HG03045 (cell line): ENCODE results near the gene TMED6.
"Not testable (repeated sequence)": the region's sequence is repeated elsewhere in the genome, so short reads cannot be mapped to it uniquely, and the experiment has no call there.

ENCODE experiments used
- ATAC-seq: cut with Tn5 transposase; IDR thresholded peaks from one replicate; pipeline ENCODE4 v1.9.1; 2021; ENCODE audit warnings: mild to moderate bottlenecking, moderate library complexity; ENCODE audit not compliant: unreplicated experiment

The TMED6 gene

DNA sequence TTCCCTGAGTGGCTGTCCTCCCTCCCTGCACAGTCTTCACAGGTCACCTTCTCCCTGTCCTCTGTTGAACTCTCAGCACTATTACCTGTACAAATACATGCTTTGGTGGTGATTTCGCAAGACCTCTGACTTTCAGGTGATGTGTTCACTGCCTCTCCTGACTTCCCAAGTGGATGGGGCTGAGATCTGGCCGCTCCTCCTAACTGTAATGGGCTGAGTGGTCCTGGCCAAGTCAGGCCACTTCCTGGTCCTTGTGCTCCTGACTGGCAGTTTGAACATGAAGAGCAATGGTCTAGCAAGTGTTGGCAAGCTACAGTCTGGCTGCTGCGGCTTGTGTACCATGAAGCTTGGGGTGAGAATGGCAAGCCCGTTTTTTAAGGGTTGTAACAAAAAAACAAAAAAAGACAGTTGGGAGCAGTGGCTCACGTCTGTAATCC, 11.7 kb upstream of the TMED6 start:
- no peak for ATAC-seq

DNA sequence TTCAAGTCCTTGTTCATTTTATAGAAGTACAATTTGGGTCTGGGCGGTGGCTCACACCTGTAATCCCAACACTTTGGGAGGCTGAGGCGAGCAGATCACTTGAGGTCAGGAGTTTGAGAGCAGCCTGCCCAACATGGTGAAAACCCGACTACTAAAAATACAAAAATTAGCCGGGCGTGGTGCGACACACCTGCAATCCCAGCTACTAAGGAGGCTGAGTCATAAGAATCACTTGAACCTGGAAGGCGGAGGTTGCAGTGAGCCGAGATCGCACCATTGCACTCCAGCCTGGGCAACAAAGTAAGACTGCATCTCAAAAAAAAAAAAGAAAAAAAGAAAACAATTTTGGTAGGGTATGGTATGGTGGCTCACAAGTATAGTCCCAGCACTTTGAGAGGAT, 8.5 kb upstream of the TMED6 start:
- ATAC-seq = not testable (repeated sequence)

DNA sequence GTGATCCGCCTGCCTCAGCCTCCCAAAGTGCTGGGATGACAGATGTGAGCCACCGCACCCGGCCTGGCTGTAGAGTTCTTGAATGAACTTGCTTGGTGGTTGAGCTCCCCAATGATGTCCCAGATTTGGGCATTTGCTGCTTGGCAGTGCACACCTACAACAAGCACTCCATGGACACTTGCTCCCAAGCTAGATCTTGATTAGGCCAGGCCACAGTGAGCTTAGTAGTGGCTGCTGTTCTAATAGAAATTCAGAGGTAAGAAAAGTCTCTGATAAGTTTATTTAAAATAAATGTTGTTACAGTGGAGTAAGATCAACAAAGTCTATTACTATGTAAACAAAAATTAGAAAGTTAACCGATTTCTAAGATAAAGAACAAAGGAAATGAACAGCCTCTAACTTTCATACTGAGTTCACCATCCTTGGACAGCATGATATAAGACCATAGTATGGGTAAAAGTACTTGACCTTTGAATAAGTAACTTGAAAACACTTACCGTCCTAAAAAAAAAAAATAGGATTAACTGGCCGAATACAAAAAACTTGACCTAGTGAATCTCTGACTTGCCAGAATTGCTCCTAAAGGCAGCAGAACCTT, 951 bp downstream of the TMED6 start:
- no peak for ATAC-seq

DNA sequence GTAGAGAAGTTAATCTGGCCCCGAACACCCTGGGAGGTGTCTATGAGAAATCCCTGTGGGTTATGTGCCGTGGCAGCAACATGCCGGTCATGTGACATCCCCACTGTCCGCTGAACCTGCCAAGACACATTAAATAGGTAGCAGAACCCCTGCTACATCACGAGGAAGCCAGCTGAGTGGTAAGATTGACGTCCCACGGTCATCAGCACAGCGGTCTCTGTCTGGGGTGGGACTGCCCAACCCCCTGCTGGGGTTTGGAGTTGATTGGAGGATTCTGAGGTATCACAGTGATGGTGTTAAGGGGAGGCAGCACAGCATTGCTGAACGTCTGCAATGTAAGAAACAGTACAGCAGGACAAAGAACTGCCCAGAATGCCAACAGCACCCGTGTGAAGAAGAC, 2.0 kb downstream of the TMED6 start:
- ATAC-seq = no peak

DNA sequence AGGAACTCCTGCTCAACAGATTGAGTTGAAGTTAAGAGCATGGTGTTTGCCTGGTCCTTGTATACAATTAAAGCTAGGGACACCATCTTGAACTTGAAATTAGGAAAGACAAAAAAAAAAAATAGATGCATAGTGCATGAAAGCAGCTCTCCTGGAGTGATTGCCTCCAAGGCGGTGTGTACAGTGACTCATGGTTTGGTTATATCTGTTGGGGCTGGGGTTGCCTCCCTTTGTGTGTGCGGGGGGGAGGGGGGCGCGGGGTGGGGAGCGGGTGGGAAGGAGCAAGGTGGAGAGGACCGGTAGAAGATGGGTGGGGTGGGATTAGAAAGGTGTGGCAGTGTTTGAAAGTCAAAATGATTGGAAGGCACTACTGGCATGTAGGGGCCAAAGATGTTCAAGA, 3.4 kb downstream of the TMED6 start:
- no peak for ATAC-seq

DNA sequence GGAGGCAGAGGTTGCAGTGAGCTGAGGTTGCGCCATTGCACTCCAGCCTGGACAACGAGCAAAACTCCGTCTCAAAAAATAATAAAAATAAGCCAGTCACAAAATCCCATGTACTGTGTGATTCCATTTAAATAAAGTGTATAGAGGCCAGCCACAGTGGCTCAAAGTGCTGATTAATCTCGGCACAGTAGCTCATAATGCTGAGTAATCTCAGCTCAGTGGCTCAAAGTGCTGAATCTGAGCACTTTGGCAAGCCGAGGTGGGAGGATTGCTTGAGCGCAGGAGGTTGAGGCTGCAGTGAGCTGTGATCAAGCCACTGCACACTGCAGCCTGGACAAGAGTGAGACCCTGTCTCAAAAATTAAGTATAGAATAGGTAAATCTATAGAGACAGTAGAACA, 4.9 kb downstream of the TMED6 start:
- no peak for ATAC-seq

DNA sequence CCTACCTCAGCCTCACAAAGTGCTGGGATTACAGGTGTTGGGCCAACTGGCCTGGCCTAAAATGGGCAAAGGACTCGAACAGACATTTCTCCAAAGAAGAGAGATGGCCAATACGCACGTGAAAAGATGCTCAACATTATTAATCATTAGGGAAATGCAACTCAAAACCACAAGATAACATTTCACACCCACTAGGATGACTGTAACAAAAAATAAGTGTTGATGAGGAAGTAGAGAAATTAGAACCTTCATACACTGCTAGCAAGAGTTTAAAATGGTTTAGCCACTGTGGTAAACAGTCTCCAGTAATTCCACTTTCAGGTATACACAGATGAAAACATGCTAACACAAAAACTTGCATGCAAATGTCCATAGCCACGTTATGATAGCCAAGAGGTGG, 5.7 kb downstream of the TMED6 start:
- ATAC-seq = no peak

DNA sequence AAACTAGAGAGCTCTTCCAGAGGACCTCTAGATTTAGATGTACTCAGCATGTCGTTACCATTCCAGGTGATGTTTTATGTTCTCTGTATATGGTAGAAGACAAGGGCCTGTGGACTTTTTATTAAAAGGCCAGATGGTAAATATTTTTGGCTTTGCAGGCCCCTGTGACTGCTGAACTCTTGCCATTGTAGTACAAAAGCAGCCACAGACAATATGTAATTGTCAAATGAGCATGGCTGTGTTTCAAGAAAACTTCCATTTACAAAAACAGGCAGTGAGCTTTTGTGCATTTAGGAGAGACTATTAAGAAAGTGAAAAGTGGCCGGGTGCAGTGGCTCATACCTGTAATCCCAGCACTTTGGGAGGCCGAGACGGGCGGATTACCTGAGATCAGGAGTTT, 7.4 kb downstream of the TMED6 start:
- ATAC-seq = no peak

DNA sequence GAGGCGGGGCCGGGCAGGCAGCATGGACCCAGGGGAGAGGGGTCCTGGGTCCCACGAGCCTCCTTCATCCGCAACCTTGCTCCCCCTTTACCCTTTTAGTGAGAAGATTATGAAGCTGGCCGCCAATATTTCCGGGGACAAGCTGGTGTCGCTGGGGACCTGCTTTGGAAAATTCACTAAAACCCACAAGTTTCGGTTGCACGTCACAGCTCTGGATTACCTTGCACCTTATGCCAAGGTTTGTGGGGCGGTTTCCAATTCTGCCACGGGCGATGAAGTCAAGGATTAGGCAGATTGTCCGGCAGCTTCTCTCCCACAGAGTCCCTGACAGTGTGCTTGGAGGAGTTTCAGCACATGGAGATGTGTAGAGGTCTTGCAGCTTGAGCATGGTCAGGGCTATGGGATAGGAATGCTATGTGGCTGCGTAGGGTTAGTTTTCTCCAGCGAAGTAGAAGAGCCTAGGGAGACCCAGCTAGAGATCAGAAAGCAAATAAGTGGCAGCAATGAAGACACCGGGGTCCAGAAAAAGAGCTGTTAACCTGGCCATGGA, 11.4 kb downstream of the TMED6 start:
- peak; percentile 7 for ATAC-seq

DNA sequence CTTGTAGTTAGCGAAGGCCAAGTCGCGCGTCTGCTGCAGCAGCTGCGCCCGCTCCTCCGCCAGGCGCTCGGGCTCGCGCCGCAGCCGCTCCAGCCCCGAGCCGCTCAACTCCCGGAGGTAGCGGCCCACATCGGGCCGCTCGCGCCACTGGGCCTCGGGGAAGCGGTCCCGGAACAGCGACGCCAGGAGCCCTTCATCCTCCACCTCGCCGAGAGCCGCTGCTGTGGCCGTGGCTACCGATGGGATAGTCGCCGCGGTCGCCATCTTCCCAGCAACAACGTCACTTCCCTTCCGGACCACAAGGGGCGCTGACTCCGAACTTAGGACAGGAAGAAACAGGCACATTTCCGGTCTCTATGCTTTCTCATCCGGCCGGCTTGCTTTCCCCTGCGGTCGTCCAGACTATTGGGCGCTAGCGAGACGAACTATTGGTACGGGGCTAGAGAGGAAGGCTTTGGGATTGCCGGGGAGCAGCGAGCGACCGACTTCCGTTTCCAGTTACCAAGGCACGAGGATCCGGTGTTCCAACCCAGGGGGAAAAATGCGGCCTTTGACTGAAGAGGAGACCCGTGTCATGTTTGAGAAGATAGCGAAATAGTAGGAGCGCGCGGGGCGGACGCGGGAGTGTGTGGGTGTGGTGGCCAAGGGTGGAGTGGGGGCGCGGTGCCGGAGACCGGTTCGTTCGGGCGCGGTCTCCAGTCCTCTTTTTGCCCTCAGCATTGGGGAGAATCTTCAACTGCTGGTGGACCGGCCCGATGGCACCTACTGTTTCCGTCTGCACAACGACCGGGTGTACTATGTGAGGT, 12.1 kb downstream of the TMED6 start, which contains the start of the genes COG8 and NIP7:
COG8 (minus strand) TSS at position 276 of the 806 bp plus-strand sequence; CDS start at position 264, 12 bp downstream.
NIP7 (plus strand) TSS at position 484 of the 806 bp plus-strand sequence; CDS start at position 542, 58 bp downstream.
- ATAC-seq = peak; percentile 90

DNA sequence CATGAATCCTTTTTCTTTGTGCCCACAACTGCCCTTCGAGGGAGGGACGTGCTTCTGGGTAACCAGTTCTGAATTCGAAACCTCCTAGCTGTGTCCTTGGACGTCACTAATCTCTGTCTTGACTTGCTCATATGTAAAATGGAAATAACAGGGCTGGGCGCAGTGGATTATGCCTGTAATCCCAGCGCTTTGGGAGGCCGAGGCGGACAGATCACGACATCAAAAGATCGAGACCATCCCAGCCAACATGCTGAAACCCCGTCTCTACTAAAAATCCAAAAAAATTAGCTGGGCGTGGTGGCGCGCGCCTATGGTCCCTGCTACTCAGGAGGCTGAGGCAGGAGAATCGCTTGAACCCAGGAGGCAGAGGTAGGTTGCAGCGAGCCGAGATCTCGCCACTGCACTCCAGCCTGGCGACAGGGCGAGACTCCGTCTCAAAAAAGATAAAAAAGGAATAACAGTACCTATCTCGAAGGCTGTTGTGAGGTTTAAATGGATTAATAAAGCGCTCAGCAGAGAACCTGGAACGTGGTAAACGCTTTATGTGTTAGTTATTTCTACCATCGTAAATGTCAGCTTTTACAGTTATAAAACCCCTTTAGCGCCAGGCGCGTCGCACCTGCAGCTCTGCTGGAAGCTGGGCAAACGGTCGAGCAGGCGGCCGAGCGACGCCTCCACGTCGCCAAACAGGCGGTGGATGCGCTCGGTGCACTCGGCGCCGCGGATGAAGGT, 12.9 kb downstream of the TMED6 start:
- ATAC-seq = no peak

DNA sequence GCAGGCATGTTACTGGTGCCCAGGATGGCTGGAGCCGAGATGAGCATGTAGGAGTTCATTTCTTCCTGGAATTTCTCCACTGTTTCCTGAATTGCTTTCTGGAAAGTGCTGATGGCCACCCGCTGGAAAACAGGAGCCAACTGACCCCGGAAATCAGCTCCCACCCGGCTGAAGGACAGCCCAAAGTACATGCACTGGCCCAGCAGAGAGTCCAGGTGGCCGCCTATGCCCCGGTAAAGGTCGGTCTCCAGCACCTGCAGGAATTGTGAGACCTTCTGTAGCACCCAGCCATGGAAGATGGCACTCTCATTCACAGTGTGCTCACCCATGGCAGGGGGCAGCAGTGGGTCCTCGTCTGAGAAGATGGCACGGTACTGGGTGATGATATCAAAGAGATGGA, 16.9 kb downstream of the TMED6 start:
- ATAC-seq = no peak

DNA sequence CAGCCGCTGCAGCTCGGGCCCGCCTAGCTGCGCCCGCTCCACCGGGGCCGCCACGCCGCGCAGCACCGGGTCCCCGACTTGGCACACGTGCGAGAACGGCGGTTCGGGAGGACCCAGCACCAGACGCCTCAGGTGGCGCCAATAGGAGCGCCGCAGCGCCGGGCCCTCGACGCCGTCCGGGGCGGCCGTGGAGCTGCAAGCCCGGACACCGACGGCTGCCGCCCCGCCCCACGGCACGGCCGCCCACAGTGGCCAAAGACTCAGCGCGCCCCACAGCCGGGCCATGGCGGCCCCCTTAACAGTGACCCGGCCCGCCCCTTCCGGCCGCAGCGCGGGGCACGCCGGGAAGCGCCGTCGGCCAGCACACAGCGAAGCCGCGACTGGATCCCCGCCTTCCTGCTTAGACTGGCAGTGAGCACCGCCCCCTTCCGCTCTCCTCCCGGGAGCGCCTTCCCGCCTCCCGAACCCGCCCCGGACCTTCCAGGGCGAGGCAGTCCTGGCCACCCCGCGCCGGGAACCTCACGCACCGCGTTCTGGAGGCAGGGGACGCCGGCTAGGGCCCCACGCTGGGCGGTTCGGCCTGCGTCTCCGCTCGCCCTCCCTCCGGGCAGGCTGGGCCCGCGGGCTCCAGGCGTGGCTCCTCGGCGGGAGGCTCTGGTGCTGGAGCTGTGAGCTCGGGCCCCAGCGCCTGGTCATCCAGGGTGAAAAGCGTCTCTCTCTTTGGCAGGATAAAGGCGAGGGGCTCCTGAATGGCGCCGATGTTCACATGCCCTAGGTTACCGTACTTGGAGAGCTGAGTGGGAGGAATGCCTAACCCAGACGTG, 21.1 kb downstream of the TMED6 start, which contains the start of gene PDF:
PDF (minus strand) TSS at position 303 of the 824 bp plus-strand sequence; CDS start at position 285, 18 bp downstream.
- peak; percentile 90 for ATAC-seq

DNA sequence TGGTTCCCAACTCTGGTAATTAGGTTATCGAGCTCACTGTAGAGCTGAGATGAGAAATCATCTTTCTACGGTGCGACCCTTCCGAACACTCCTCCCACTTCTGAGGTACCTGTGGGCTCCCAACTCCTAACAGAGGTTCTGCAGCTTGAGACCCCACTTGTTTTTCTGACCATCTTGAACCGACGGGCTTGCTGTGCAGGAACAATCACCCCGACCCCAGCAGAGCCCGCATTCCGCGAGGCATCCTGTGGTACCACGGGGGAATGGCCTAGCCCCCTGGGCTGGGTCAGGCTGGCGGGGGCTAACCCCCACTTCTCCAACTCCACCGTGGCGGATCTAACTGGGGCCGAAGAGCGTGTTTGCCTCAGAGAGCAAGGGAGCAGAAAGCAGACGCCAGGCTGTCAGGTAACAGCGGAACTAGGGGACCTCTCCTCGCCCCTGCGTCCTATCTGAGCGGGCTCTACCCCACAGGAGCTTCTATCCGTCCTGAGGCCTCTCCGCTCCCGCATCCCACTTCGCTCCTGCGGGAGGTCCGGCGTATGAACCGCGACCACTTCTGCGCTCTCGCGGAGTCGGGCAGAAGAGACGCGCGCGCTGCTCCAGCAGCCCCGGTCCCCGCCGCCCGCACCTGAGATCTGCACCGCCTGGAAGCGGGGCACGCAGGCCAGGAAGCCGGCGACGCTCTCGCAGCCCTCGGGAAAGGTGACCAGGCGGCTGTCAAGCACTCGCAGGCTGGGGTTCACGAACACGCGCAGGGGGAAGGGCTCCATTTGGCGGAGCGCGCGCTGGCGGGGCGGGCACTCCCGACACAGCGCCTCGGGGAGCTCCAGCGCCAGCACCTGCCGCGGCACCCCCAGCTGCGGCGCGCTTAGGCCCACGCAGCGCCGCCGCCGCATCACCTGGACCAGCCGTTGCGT, 22.0 kb downstream of the TMED6 start:
- ATAC-seq = peak; percentile 28

DNA sequence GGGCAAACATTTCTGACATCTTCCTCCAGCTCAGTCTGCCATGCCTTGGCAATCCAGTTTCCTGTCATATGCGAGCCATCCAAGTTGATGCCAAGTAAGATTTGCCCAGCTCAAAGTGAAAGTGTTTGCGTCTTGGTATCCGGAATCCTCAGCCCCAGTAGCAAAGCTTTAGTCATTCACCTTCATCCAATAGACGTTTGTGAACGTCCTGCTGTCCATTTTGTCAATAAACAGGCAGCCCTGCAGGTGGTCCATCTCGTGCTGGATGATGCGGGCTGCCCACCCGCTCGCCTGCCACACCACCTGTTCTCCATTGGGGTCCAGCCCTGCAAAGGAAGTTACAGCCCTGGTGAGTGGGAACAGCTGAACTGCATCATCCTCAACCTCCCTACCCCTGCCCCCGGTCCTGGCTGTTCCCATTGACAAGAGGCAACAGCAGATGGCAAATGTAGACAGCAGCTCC, 22.7 kb downstream of the TMED6 start:
- ATAC-seq = no peak

DNA sequence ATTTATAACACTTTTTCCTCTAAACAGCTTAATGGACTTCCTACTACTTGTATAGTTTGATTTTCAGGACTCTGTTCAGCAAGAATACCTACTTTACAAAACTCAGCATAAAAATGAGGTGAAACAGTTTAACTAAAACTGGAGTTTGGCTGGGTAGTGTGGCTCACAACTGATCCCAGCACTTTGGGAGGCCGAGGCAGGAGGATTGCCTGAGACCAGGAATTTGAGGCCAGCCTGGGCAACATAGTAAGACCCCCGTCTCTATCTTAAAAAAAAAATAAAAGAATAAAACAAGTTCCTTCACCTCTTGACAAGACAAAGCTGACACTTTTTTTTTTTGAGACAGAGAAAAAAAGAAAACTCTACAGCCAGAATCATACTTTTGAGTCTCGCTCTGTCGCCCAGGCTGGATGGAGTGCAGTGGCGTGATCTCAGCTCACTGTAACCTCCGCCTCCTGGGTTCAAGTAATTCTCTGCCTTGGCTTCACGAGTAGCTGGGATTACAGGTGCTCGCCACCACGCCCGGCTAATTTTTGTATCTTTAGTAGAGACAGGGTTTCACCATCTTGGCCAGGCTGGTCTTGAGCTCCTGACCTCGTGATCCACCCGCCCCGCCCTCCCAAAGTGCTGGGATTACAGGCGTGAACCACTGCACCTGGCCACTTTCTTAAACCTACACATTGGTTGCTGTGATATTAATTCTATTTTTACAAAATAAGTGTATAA, 23.8 kb downstream of the TMED6 start:
- ATAC-seq = no peak

DNA sequence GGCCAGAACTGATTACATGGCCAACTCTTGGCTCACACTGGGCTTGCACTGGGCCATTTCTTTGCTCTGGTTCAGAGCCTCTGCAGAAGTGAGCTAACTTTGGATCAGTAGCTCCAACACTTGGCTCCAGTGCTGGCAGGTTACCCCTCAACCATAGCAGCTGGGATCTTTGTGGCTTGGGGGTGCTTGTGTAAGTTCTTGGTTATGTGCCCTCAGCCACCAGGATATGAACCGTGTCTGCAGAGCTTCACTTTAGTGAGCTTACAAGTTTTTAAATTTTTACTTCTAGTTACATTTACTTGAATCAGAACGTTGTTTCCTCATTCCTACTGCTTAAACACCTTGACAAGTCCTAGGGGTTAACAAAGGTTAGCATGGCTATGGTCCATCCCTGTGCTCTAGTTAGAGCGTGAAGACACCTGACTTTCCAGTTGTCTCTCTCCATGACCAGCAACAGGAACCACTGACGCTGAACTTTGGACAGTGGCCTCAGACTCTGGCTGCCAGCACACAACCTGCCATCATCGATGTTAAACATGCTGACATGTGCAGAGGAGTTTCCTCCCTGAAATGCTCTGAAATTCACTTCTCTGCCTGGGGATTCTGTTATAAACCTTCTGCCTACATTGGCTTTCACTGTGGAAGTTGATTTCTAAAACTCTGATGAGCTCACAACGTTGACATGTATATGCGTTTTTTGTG, 25.3 kb downstream of the TMED6 start:
- ATAC-seq = no peak

DNA sequence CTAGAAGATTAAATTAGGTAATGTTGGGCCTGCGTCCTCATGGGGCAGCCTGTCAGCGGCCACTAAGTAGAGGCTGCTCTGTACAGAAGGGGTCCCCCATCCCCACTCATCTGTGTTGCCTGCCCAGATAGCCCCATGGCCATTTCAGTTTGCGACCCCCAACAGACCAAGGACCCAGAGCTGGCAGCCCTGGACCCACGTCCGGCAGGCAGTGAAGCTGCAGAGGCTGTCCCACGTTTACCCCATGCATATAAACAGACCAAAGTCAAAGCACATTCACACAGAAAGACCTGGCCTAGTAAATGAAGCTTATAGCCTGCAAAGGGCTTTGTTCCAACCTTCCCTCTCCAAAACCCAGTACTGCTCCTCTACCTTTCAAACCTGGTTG, 25.8 kb downstream of the TMED6 start:
- ATAC-seq = no peak
